SHP77 (cell line): Measurements from ENCODE around the gene TSPAN33.
"Not testable (repeated sequence)": the region's sequence is repeated elsewhere in the genome, so short reads cannot be mapped to it uniquely, and the experiment has no call there.

Experiments
- DNase-seq, 2 experiments: peaks; one replicate each; lab custom pipeline; 2025; lab: John Stamatoyannopoulos, UW

The TSPAN33 gene

DNA sequence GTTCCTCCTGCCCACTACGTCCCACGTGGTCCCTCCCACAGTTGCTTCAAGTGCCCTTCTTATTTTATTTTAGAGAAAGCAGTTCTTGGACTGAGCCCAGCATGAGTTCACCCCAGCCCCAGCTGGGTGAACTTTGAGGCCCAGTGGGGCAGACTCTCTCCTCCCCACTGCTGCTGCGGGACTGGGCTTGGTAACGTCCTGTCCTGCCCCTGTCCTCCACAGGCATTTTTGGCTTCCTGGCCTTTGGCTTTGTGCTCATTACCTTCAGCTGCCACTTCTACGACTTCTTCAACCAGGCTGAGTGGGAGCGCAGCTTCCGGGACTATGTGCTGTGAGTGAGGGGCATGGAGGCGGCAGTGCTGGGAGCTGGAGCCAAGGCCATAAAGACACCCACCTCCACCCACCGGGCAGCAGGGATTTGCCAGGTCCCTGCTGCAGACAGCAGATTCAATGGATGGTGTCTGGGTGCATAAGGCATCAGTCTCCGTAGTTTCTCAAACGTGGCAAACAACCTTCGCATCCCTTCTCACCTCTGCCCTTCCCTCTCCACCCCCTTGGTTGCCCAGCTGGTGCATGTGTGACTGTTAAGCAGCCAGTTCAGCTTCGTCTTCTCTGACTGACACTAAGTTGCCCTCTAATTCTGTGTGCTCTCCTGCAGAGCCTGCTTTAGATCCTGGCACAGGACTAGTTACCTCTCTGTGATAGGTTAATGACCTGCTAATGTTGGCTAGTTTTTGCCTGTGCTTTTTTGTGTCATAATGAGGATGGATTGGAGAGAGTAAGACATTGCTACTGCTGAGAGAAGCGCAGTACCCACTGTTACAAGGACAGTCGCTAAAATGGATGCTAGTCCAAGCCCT, 64.8 kb downstream of the TSPAN33 start:
- no peak for DNase-seq

DNA sequence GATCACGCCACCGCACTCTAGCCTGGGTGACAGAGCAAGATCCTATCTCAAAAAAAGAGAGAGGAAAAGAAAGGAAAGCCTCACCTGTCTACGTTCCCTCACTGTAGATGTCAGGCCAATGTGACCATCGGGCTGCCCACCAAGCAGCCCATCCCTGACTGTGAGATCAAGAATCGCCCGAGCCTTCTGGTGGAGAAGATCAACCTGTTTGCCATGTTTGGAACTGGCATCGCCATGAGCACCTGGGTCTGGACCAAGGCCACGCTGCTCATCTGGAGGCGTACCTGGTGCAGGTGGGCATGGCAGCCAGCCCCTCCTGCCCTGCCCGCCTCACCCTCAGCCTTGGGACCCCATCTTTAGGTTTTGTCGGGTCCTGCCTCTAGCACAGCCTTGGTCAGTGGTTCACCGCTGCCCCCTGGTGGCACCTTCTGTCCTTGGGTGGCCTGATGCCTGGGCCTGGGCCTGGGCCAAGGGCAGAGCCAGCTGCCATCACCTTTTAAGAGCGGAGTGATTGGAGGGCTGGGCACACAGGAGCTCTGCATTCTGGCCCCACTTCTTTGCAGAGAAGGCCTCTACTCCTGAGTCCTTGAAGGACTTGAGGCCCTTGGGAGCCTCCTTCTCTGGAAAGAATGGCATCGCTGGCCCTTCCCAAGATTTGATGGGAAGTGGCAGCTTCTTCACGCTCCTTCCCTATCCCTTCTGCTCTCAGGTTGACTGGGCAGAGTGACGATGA, 65.9 kb downstream of the TSPAN33 start:
- DNase-seq: peak; percentile 29 to 64

GRCh38 chr7:129210989-129211312, 66.4 kb downstream of the TSPAN33 start:
- DNase-seq: no peak

DNA sequence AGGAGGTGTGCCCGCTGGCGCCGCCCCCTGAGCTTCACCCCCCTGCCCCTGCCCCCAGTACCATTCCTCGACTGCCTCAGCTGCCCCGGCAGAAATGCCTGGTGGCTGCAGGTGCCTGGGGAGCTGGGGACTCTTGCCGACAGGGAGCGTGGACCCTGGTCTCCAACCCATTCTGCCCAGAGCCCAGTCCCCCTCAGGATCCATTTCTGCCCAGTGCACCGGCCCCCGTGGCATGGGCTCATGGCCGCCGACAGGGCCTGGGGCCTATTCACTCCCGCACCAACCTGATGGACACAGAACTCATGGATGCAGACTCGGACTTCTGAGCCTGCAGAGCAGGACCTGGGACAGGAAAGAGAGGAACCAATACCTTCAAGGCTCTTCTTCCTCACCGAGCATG, 67.6 kb downstream of the TSPAN33 start:
- DNase-seq: no peak

DNA sequence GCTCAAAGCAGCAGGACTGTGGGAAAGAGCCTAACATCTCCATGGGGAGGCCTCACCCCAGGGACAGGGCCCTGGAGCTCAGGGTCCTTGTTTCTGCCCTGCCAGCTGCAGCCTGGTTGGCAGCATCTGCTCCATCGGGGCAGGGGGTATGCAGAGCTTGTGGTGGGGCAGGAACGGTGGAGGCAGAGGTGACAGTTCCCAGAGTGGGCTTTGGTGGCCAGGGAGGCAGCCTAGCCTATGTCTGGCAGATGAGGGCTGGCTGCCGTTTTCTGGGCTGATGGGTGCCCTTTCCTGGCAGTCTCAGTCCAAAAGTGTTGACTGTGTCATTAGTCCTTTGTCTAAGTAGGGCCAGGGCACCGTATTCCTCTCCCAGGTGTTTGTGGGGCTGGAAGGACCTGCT, 68.1 kb downstream of the TSPAN33 start:
- DNase-seq: no peak

GRCh38 chr7:129213828-129214227, 69.3 kb downstream of the TSPAN33 start:
- DNase-seq: peak; percentile 29 to 32

GRCh38 chr7:129215691-129216090, 71.2 kb downstream of the TSPAN33 start:
- DNase-seq: not testable (repeated sequence)

DNA sequence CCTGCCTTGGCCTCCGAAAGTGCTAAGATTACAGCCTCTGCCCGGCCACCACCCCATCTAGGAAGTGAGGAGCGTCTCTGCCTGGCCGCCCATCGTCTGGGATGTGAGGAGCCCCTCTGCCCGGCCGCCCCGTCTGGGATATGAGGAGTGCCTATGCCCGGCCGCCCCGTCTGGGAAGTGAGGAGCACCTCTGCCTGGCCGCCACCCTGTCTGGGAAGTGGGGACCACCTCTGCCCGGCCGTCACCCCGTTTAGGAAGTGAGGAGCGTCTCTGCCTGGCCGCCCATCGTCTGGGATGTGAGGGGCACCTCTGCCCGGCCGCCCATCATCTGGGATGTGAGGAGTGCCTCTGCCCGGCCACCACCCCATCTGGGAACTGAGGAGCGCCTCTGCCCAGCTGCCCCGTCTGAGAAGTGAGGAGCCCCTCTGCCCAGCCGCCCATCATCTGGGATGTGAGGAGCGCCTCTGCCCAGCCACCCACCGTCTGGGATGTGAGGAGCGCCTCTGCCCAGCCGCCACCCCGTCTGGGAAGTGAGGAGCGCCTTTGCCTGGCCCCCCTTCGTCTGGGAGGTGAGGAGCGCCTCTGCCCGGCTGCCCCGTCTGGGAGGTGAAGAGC, 71.7 kb downstream of the TSPAN33 start:
- DNase-seq: not testable (repeated sequence)

DNA sequence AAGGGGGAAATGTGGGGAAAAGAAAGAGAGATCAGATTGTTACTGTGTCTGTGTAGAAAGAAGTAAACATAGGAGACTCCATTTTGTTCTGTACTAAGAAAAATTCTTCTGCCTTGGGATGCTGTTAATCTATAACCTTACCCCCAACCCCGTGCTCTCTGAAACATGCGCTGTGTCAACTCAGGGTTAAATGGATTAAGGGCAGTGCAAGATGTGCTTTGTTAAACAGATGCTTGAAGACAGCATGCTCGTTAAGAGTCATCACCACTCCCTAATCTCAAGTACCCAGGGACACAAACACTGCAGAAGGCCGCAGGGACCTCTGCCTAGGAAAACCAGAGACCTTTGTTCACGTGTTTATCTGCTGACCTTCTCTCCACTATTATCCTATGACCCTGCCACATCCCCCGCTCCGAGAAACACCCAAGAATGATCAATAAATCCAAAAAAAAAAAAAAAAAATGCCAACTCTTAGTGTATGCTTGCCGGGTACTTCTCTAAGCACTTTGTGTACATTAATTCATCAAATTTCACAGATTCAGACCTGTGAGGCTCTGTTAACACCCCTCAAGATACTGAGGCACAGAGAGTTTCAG, 72.4 kb downstream of the TSPAN33 start:
- not testable (repeated sequence) for DNase-seq

GRCh38 chr7:129218514-129219062, 74.1 kb downstream of the TSPAN33 start:
- peak; percentile 82 to 86 for DNase-seq

- DNase-seq: not testable (repeated sequence)
Observed at GRCh38 chr7:129219166-129219565, 74.7 kb downstream of the TSPAN33 start.
